Stimulated activated memory B cell treated with anti-CD40 and anti-IgM and Interleukin-4, amounts not matched to agents 10 μg/mL and 1 μg/mL and 100 μg/mL, for 72 hours (primary cell): ENCODE results near the gene SOAT2.

ENCODE experiments used
- ATAC-seq: fragments of 150-1000 bp; cut with Tn5 transposase; 2 replicates; pipeline ENCODE4 v1.10.0; 2021
- H3K27ac Mint-ChIP-seq: one replicate; pipeline ENCODE4 v1.8.0; 2022; ENCODE audit warnings: mild to moderate bottlenecking, mixed read lengths
- H3K27me3 Mint-ChIP-seq: one replicate; pipeline ENCODE4 v1.8.0; 2022; ENCODE audit warnings: mixed read lengths
- H3K36me3 Mint-ChIP-seq: one replicate; pipeline ENCODE4 v1.8.0; 2022; ENCODE audit warnings: mixed read lengths
- H3K4me1 Mint-ChIP-seq: one replicate; pipeline ENCODE4 v1.8.0; 2022; ENCODE audit warnings: mixed read lengths
- H3K4me3 Mint-ChIP-seq: one replicate; pipeline ENCODE4 v1.8.0; 2022; ENCODE audit warnings: mild to moderate bottlenecking, moderate library complexity, mixed read lengths
- H3K9me3 Mint-ChIP-seq: one replicate; pipeline ENCODE4 v1.8.0; 2022; ENCODE audit warnings: mixed read lengths

Gene SOAT2

DNA sequence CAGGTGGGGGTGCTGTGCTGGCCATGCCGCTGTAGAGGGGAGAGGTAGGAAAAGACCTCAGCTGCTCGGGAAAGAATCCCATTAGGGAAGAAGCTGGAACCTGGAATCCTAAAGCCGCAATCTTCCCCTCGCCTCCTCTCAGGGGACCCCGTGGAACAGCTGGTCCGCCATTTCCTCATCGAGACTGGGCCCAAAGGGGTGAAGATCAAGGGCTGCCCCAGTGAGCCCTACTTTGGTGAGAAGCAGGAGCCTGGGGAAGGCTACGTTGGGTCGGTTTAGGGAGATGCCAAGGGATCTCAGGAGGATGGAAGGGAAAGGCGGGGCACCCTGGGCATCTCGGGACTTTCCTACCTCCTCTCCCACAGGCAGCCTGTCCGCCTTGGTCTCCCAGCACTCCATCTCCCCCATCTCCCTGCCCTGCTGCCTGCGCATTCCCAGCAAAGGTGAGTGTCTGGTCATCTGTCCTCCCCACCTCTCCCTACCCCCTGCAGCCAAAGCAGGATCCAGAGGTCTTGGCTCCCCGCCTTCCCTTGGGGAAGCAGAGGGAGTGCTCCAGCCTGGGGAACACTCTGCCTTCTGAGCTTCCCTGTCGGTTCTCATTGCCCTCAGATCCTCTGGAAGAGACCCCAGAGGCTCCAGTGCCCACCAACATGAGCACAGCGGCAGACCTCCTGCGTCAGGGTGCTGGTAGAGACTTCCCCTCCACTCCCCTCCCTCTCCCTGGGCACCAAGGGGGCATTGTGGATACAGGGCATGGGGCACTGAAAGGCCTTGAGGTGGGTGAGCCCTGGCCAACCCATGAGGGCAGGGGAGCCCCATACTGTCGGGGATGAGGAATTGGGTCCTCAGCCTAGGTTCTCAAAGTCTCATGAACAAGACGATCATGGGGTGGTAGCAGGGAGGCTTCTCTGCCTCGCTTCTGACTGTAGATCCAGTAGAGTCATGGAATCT, 41.0 kb upstream of the SOAT2 start:
- no peak overlapping the region for H3K27ac Mint-ChIP-seq
- H3K9me3 Mint-ChIP-seq = no peaks in the 10 kb centered on the region

DNA sequence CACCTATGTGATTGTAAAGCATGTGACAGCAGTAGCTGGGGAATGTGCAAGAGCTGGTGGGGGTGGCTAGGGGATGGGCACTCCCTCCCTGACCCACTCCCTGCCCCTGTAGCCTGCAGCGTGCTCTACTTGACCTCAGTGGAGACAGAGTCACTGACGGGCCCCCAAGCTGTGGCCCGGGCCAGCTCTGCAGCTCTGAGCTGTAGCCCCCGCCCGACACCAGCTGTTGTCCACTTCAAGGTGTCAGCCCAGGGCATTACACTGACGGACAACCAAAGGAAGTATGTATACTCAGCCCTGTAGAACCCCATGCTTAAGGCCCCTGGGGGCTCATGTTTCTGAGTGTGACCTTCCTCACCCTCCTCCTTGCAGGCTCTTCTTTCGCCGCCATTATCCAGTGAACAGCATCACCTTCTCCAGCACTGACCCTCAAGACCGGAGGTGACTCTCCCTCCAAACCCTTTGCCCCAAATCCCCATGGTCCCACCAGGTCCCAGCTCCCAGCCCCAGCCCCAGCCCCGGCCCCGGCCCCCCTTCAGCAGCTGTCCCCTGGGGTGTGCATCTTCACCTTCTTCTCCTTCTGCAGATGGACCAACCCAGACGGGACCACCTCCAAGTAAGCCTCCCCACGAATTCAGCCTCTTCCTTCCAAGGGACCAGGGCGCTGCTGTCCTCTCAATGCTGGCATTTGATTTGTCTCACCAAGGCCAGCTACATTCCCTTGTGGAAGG, 40.1 kb upstream of the SOAT2 start:
- Mint-ChIP-seq H3K9me3 (no peaks in the 10 kb centered on the region), H3K4me1 (peaks cover 10% of the 10 kb centered on the region), H3K27ac (no peak overlapping the region), H3K27me3 (peaks cover 3% of the 10 kb centered on the region), H3K36me3 (peaks cover 39% of the 10 kb centered on the region), H3K4me3 (no peak overlapping the region)
- ATAC-seq = no peak

More for the DNA sequence above, 41.0 kb upstream of the SOAT2 start:
- peaks cover 10% of the 10 kb centered on the region for H3K4me1 Mint-ChIP-seq
- peaks cover 37% of the 10 kb centered on the region for H3K36me3 Mint-ChIP-seq
- H3K4me3 Mint-ChIP-seq = no peak overlapping the region
- no peak for ATAC-seq
- H3K27me3 Mint-ChIP-seq = peaks cover 11% of the 10 kb centered on the region

DNA sequence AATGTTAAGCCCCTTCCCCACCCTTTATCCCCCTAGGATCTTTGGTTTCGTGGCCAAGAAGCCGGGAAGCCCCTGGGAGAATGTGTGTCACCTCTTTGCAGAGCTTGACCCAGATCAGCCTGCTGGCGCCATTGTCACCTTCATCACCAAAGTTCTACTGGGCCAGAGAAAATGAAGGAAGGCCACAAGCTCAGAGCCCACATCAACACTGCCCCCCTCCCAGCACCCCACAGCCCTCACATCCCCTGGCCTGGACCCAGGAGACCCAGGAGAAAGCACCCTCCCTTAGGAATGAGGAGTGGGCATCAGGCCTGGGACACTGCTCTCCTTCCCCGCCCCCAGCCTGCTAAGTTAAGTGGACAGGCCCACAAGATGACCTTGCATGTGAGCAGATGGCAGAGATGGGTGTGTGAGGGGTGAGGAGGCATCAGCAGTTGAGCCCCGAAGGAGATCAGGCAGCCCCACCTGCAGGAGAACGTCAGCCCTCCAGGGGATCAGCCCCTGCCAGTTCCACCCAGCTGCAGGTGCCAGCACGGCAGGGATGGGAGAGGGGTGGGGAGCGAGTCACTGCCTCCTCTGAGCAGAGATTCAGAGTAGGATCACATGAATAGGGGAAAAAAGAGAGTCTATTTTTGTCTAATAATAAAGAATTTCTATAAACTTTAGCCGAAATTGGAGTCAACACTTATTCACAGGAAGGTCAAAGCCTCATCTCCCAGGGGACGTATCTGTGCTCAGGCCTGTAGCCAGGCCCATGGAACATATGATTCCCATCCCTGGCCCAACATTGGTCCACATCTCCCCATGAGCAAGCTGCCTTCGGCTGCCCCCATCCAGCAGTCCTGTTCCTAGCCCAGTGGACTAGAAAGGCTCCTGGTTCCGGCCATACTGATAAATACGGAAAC, 39.3 kb upstream of the SOAT2 start:
- Mint-ChIP-seq H3K36me3 (peaks cover 43% of the 10 kb centered on the region), H3K27me3 (no peaks in the 10 kb centered on the region), H3K27ac (no peak overlapping the region), H3K4me3 (no peak overlapping the region), H3K9me3 (no peaks in the 10 kb centered on the region), H3K4me1 (peaks cover 10% of the 10 kb centered on the region)
- ATAC-seq = no peak

DNA sequence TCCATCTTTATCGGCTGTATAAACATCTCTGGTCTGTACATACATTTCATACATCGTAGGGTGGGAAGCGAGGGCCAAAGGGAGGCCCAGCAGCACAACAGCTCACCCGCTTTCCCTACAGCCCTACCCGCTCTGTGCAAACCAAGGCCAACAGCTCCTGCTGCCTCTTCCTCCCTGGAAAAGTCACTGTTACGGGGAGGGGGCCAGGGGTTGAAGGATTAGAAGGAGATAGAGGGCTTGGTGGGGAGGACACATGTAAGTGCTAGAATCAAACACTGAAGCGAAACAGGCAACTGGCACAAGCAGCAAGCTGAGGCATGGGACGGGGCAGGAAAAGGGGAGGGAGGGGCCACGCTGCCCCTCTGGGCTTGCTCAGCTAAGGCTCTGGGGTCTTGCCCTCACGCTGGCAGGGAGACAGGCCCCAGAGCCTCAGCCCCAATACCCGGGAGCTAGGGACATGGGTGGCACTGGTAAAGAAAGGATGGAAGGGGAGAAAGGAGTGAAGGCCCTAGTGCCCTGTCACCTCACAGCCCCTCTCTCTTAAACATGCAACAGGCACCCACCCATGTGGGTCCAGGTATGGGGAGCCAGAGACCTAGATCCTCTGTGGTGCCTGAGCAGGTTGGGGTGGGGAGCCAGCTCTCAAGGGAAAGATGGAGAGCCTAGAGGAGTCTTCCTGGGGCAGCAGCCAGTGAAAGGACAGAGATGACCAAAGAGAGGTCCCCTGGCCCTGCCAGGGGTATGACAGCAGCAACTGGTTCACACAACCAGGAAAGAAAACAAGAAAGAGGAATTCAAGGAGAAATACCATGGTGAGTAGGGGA, 38.5 kb upstream of the SOAT2 start:
- H3K9me3 Mint-ChIP-seq = no peaks in the 10 kb centered on the region
- no peak for ATAC-seq
- no peak overlapping the region for H3K4me3 Mint-ChIP-seq
- H3K27ac Mint-ChIP-seq = no peak overlapping the region
- peaks cover 43% of the 10 kb centered on the region for H3K36me3 Mint-ChIP-seq
- no peaks in the 10 kb centered on the region for H3K27me3 Mint-ChIP-seq
- H3K4me1 Mint-ChIP-seq = peaks cover 10% of the 10 kb centered on the region

DNA sequence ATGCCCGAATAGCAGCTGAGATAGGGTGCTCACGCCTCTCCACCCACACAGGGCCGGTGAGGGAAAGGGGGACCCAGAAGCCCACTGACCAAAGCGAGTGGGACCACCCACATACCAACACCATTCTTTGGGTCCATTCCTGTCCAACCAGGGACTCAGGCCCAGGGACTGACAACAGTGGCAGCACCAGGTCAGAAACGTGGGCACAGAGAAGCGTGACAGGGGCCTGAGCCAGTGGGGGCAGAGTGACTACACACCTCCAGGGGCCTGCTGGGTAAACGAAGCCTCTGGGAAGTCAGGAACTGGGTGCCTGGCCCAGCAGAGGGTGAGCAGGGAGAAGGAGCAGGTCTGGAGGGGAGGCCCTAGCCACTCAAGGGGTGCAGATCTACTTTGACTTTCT, 37.8 kb upstream of the SOAT2 start:
- Mint-ChIP-seq H3K27ac (no peak overlapping the region), H3K36me3 (peaks cover 43% of the 10 kb centered on the region), H3K27me3 (no peaks in the 10 kb centered on the region), H3K4me1 (peaks cover 10% of the 10 kb centered on the region), H3K4me3 (no peak overlapping the region), H3K9me3 (no peaks in the 10 kb centered on the region)
- ATAC-seq = no peak

DNA sequence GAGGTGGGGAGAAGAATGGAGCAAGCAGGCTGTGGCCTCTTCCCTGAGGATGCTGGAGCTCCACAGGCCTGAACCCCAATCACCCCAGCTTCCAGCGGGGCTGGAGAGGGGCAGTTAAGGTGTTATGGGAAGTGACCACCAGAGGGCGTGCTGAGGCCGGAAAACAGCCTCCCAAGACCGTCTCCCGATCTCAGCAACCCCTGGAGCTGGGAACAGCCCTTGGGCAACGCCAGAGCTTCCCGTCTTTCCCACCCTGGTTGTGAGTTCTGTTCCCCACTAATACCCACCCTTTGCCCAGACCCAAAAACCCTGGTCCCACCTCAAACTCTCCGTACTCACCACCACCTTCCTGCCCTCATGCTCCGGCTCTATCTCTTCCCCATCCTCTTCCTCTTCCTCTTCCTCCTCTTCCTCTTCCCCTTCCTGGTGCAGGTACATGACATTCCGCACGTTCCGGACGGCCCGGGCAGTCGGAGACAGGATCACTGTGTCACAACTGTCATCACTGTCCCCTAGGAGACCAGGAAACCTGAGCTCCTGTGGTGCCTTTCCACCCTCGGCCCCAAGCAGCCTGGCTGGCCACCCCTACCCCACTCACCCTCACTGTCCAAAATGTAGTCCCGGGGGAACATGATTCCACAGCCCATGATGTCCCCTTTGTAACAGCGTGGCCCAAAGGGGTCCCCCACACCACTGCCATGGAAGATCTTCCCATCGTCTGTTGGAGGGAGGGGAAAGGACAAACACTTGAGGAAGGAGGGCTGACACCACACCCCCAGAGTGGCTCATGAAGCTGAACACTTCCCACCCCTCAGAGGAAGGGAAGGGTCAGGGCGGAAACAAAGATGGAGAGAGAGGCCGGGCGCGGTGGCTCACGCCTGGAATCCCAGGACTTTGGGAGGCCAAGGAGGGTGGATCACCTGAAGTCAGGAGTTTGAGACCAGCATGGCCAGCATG, 37.0 kb upstream of the SOAT2 start:
- Mint-ChIP-seq H3K27ac (no peak overlapping the region), H3K4me3 (no peak overlapping the region), H3K27me3 (no peaks in the 10 kb centered on the region), H3K4me1 (peaks cover 10% of the 10 kb centered on the region), H3K36me3 (peaks cover 49% of the 10 kb centered on the region), H3K9me3 (no peaks in the 10 kb centered on the region)
- ATAC-seq = no peak

DNA sequence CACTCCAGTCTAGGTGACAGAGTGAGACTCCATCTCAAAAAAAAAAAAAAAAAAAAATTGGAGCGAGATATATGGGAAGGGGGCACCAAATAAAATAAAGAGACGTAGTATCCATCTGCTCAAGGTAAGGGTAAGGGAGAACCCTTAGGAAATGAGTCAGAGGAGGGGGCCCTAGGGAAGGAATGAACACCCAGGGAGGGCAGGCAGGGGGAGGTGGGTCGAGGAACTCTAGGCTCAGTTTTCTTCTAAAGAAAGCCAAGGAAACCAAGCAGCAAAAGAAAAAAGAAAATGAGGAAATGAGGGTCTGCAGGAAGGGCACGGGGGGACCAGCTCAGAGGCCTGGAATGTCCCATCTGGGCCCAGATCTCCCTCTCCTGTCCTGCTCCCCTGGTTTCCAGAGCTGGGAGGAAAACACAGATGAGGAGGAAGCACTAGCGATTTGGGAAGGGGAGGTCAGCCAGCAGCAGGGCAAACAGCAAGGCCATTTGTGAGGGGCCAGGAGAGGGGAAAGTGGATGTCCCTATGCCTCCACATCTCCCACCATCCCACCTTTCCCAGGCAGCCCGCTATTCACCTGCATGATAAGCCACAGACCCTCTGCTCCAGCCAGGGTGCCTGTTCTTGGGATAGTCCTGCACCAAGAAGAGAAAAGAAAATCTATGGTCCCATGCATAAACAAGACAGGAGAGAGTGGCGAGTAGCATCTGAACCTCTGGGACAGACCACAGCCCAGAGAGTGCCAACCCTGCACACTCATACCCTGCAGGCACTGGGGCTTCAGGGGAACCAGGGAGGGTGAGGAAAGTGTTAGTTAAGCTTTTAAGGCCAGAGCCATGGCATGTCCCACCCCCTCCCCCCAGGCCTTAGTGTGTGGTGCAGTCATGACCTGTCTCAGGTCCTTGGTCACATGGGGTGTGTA, 36.0 kb upstream of the SOAT2 start:
- no peaks in the 10 kb centered on the region for H3K9me3 Mint-ChIP-seq
- ATAC-seq = no peak
- H3K4me3 Mint-ChIP-seq = no peak overlapping the region
- H3K27me3 Mint-ChIP-seq = no peaks in the 10 kb centered on the region
- H3K4me1 Mint-ChIP-seq = peaks cover 17% of the 10 kb centered on the region
- peak overlapping the region; percentile 40 for H3K27ac Mint-ChIP-seq
- peaks cover 59% of the 10 kb centered on the region for H3K36me3 Mint-ChIP-seq

DNA sequence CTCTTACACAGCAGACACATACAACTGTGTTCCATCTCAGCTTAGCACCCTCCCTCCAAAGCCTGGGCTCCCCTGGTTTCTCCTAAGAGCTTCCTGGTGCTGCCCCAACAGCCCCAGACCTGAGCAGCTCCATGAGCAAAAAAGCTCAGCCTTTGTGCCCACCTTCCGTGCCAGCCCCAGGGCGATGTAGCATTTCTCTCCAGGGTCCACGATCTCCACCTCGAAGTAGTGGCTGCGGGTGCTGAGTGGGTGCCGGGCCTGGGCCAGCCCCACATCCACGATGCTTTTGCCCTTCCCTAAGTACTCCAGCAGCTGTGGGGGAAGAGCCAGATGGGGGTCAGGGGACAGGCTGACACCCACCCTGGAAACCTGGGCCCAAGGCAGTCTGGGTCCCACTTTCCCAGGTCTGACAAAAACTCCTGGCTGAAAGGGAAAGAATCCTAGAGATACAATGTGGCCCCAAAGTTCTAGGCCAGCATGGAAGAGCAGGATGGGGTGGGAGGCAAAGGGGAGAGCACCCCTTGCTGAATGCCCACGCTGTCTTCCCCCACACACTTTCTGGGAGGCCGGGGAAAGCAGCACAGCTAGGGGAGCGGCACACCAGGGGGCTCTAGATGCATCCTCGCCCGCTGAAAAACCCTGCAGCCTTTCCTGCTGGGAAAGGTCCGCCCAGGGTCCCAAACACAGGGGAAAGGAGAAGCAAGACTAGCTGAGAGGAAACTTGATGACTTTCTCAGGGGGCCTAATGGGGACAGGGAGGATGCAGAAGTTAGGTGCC, 35.1 kb upstream of the SOAT2 start:
- H3K27me3 Mint-ChIP-seq = no peaks in the 10 kb centered on the region
- peaks cover 64% of the 10 kb centered on the region for H3K36me3 Mint-ChIP-seq
- no peak overlapping the region for H3K27ac Mint-ChIP-seq
- no peak overlapping the region for H3K4me3 Mint-ChIP-seq
- H3K9me3 Mint-ChIP-seq = no peaks in the 10 kb centered on the region
- H3K4me1 Mint-ChIP-seq = peaks cover 24% of the 10 kb centered on the region
- ATAC-seq = no peak

DNA sequence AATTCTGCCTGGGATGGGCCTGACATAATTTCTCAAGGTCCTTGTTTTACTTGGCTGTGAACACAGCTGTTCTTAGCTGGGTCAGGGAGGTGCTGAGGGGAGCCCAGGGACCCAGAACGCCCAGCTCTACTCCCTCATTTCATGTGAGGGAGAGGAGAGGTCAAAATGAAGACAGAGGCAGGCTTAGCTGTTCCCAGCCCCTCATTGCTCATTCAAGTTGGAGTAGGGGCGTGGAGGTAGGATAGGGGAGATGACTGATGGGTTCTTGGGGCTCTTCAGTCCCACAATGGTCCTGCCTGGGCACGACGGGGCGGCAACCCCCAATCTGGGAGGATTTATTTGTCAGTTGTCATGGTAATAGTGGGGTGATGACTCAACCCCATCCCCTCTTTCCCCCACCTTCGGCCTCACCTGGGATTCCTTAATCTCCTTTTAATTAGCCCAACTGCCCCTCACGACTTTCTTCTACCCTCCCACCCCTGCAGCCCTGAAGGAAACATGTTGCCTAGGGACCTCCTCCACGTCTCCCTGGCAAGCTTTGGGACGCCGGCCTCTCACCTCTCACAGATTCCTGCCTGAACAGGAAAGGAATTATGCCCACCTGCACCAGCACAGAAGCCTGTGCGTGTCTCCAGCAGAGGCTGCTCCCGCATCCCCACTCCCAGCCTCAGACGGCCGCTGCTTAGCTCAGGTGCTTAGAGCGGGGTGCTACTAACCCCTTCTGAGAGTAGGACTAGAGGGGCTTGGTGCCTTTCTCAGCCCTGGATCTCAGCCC, 34.3 kb upstream of the SOAT2 start:
- Mint-ChIP-seq H3K4me1 (peaks cover 29% of the 10 kb centered on the region), H3K9me3 (no peaks in the 10 kb centered on the region), H3K36me3 (peaks cover 63% of the 10 kb centered on the region), H3K4me3 (no peak overlapping the region), H3K27me3 (no peaks in the 10 kb centered on the region), H3K27ac (no peak overlapping the region)
- no peak for ATAC-seq

DNA sequence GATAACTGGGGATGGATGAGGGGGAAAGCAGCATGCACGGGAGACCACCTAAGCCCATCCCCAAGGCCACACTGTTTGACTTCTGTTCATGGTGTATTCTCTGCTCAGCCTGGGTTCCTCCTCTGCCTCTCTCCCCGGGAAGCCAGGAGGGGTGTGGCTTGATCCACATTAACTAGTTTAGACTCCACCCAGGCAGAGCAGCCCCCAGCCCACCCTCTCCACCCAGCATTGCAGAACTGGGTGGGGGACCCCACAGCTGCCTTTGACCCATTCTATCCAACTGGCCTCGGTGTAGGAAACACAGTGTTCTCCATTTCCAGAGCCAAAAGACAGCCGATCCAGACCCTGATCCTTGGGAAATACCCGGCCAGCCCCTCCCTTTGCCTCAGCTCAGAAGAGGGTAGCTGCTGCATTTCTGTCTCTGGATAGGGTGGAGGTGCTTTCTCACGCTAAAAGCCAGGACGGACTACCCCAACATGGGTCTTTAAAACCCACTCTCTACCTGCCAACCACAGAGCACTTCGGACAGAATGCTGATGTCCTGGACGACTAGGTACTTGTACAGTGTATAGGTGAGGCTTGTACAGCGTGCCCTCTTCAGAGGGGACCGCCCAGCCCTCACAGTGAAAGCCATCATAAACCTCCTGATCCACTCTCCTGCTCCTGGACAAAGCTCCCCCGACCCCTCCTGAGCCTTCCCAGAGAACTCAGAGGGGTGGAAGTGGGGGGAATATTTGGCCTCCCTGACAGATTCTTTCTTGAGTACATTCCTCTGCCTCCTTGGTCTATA, 33.5 kb upstream of the SOAT2 start:
- no peaks in the 10 kb centered on the region for H3K9me3 Mint-ChIP-seq
- H3K4me1 Mint-ChIP-seq = peaks cover 37% of the 10 kb centered on the region
- no peaks in the 10 kb centered on the region for H3K27me3 Mint-ChIP-seq
- no peak overlapping the region for H3K27ac Mint-ChIP-seq
- no peak overlapping the region for H3K4me3 Mint-ChIP-seq
- H3K36me3 Mint-ChIP-seq = peaks cover 67% of the 10 kb centered on the region
- ATAC-seq = no peak

DNA sequence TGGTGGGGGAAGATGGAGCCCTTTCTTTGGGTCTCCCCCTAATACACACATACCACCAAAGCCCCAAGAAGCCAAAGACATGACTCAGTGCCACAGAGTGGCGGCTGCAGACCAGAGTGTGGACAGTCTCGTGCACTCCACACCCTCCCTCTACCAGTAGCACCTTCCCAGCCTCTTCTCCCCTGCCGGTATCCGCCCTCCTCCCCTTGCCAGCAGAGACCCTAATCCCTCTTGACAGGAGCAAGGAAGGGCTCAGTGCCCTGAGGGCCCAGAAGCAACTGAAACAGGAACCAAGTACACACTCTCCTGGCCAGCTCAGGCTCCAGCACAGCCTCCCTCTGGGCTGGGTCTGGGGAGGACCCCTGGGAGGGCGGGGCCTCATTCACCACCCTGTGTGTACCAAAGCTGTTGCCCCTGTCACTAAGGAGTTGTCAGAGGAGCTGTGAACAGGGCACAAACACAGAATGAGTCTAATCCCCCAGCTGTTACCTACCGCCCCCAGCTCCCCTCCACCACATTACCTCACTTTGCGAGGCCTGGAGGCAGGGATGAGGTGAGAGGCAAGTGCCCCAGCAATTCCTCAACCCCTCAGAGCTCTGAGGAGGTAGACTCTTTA, 32.3 kb upstream of the SOAT2 start:
- Mint-ChIP-seq H3K27me3 (no peaks in the 10 kb centered on the region), H3K27ac (no peak overlapping the region), H3K36me3 (peaks cover 67% of the 10 kb centered on the region), H3K4me1 (peaks cover 35% of the 10 kb centered on the region), H3K4me3 (no peak overlapping the region), H3K9me3 (no peaks in the 10 kb centered on the region)
- ATAC-seq = no peak
